ENCODE data around the gene RXRA. TPM values are rescaled to one million over a fixed set of nuclear protein-coding genes. Genes with fewer than 3 reads are reported as not detected.

Gene RXRA
- total RNA-seq, 4 donors from 2014 or later, result 17.1 to 84.6 (median 24.0) TPM

DNA sequence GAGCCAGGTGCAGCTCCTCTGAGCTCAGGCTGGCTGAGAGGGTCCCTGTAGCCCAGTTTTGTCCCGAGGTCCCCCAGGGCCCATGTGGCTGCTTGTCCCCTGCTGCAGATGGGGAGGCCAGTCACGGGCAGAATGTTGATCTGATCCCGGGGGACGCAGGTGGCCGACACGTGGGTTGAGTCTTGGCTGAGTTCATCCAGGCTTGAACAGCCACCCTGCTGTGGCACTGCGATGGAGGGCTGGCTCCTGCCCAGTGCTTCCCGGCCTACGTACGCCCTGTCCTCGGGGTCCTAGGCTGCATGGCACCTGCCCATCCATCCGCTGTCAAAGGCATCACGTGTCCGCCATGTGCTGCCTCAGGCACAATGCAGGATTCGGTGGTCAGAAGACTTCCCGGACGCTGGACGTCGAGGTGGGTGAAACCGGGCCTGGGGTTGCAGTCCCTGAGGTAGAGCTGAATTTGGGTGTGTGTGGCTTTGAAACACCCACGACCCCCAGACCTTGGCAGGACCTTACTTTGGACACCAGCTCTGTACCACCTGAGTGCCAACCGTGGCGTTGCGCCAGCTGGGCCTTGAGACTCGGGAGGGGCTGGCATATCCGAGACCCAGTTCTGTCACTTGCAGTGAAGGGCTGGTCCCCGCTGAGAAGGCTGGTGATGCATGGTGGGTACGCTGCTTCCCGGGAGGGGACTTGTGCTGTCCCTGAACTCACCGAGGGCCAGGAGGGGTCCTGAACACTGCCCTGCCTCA is 22.3 kb downstream of the RXRA start:
- no peak for DNase-seq
- Histone ChIP-seq H3K4me3 (no peak overlapping the region), H3K36me3 (no peaks in the 10 kb centered on the region), H3K27me3 (no peaks in the 10 kb centered on the region), H3K4me1 (peaks cover 13 to 67% of the 10 kb centered on the region in 2 donors), H3K9me3 (no peaks in the 10 kb centered on the region), H3K27ac (no peak overlapping the region)
- intact Hi-C loops (cut with DNase I; ENCODE audit: low total_unique reads), result no loop called here
- TF ChIP-seq, protein P1, sequence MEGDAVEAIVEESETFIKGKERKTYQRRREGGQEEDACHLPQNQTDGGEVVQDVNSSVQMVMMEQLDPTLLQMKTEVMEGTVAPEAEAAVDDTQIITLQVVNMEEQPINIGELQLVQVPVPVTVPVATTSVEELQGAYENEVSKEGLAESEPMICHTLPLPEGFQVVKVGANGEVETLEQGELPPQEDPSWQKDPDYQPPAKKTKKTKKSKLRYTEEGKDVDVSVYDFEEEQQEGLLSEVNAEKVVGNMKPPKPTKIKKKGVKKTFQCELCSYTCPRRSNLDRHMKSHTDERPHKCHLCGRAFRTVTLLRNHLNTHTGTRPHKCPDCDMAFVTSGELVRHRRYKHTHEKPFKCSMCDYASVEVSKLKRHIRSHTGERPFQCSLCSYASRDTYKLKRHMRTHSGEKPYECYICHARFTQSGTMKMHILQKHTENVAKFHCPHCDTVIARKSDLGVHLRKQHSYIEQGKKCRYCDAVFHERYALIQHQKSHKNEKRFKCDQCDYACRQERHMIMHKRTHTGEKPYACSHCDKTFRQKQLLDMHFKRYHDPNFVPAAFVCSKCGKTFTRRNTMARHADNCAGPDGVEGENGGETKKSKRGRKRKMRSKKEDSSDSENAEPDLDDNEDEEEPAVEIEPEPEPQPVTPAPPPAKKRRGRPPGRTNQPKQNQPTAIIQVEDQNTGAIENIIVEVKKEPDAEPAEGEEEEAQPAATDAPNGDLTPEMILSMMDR (IDR thresholded peaks at IDR 0.05), result no peak
- no peak for TF ChIP-seq POLR2A (IDR thresholded peaks at IDR 0.05)

DNA sequence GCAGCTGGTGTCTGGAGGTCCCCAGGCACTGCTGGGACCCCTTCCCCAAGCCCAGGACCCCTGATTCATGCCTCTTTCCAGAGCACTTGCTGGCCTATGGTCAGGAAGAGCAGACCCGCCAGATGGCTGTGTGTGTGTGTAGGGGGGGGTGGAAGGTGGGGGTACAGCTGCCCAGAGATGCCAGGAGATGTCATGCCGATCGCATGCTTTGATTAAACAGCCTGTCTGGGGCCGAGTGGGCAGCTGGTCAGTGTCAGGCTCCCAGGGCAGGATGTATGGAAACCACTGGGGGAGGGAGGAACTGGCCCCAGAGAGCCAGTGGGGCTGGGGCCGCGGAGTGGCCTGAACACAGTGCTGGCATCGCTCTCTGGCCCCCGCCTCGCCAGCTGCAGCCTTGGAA is 23.7 kb downstream of the RXRA start:
- no peak for TF ChIP-seq POLR2A (IDR thresholded peaks at IDR 0.05)
- TF ChIP-seq, protein P1 (IDR thresholded peaks at IDR 0.05), result no peak
- DNase-seq, result no peak

GRCh38 chr9:134350416-134350994 is 24.2 kb downstream of the RXRA start:
- Histone ChIP-seq H3K27ac (peak overlapping the region in 1 of 2 donors; percentile 42), H3K4me1 (peaks cover 9 to 61% of the 10 kb centered on the region in 2 donors), H3K9me3 (no peaks in the 10 kb centered on the region), H3K36me3 (no peaks in the 10 kb centered on the region), H3K4me3 (no peak overlapping the region), H3K27me3 (no peaks in the 10 kb centered on the region)
- intact Hi-C loops (cut with DNase I; ENCODE audit: low total_unique reads), result no loop called here
- no peak for DNase-seq
- TF ChIP-seq POLR2A (IDR thresholded peaks at IDR 0.05), result no peak
- TF ChIP-seq, protein P1 (IDR thresholded peaks at IDR 0.05), result no peak

More for the DNA sequence above, 23.7 kb downstream of the RXRA start:
- intact Hi-C loops (cut with DNase I; ENCODE audit: low total_unique reads), result no loop called here
- Histone ChIP-seq H3K36me3 (no peaks in the 10 kb centered on the region), H3K27ac (peak overlapping the region in 1 of 2 donors; percentile 42), H3K27me3 (no peaks in the 10 kb centered on the region), H3K4me3 (no peak overlapping the region), H3K9me3 (no peaks in the 10 kb centered on the region), H3K4me1 (peaks cover 9 to 56% of the 10 kb centered on the region in 2 donors)

DNA sequence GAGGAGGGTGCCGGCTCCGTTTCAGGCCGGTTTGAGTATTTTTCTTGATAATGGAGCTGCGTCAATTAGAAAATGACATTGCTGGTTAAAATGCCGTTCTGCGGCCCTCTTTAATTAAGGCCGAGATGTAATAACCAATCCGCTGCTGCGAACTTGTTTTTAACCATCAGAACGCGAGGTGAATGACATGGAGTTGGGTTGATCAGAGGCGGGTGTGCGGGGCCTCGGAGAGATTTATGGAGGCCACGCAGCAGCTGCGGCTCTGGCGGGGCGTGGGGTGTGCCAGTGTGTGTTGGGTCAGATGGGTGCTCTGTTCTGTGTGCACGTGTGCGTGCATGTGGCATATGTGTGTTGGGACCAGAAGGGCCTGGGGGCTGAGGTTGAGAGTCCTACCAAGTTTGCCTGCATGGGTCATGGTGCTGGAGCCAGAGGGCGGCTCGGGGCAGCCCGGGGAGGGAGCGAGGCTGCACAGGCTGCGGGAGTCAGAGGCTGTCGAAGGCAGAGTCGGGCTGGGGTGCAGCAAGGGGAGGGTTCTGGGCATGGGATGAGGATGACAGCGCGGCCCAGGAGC is 25.4 kb downstream of the RXRA start:
- Histone ChIP-seq H3K36me3 (no peaks in the 10 kb centered on the region), H3K27me3 (no peaks in the 10 kb centered on the region), H3K4me1 (peaks cover 9 to 59% of the 10 kb centered on the region in 2 donors), H3K9me3 (no peaks in the 10 kb centered on the region), H3K27ac (peak overlapping the region in 1 of 2 donors; percentile 4), H3K4me3 (no peak overlapping the region)
- intact Hi-C loops (cut with DNase I; ENCODE audit: low total_unique reads), result no loop called here
- no peak for DNase-seq
- TF ChIP-seq, protein P1 (IDR thresholded peaks at IDR 0.05), result no peak
- TF ChIP-seq POLR2A (IDR thresholded peaks at IDR 0.05), result no peak
